ENCODE results near the gene GPR25.

The GPR25 gene

GRCh38 chr1:200873116-200873670 is 412 bp downstream of the GPR25 start:
- no peak for DNase-seq (ENCODE audit: low read depth)

DNA sequence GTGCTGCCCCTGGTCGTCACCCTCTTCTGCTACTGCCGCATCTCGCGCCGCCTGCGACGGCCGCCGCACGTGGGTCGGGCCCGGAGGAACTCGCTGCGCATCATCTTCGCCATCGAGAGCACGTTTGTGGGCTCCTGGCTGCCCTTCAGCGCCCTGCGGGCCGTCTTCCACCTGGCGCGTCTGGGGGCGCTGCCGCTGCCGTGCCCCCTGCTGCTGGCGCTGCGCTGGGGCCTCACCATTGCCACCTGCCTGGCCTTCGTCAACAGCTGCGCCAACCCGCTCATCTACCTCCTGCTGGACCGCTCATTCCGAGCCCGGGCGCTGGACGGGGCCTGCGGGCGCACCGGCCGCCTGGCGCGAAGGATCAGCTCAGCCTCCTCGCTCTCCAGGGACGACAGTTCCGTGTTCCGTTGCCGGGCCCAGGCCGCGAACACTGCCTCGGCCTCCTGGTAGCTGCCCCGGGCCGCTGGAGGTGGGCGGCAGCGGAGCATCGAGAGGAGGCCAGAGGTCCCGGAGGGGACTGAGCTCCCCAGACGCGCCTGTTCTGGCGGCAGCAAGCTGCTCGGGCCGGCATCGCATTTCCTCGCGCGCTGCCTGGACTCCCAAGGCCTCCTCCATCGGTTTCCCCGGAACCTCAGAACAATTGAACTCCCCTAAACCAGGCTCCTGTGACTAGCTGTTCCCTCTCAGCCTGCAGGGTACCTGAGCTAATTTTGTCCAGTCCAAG is 1.1 kb downstream of the GPR25 start:
- no peak for DNase-seq (ENCODE audit: low read depth)

DNA sequence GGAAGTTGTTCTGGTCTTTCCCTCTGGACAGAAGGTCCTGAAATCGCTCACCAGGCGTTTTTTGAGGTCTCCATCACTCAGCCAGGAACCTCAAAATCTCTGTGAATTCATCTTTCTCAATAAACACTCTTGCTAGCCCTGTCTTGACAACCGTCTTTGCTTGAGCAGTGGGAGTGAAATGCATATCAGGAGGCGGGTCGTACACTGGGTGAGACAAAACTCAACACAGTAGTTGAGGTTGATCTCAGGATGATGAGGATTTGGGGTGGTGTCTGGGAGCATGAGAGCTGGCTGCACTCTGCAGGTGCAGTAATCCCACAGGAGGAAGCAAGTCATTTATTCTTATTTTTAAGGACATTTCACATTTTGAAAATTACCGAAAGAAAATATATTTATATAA is 1.9 kb downstream of the GPR25 start:
- DNase-seq (ENCODE audit: low read depth), result no peak

- DNase-seq (ENCODE audit: low read depth), result no peak
Measured at GRCh38 chr1:200875416-200875815, 2.6 kb downstream of the GPR25 start.

DNA sequence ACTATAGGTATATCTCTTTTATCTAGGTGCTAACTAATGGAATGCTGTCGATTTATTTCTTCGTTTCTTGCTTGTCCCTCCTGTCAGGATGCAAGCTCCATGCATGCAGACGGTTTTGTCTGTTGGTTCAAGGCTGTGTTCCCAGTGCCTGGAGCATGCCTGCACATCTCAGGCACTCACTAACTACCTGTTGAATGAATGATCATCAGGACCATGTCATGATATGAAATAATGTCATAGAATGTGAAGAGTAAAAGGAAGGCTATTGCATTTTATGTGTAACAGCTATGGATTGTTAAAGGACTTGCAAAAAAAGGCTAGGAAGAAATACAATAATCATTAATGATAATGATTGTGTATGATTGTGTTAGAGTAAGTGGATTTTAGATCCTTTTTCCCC is 4.2 kb downstream of the GPR25 start:
- no peak for DNase-seq (ENCODE audit: low read depth)

GRCh38 chr1:200877839-200878551 is 5.2 kb downstream of the GPR25 start:
- DNase-seq (ENCODE audit: low read depth), result peak; percentile 47

GRCh38 chr1:200880212-200880611 is 7.4 kb downstream of the GPR25 start:
- no peak for DNase-seq (ENCODE audit: low read depth)

DNA sequence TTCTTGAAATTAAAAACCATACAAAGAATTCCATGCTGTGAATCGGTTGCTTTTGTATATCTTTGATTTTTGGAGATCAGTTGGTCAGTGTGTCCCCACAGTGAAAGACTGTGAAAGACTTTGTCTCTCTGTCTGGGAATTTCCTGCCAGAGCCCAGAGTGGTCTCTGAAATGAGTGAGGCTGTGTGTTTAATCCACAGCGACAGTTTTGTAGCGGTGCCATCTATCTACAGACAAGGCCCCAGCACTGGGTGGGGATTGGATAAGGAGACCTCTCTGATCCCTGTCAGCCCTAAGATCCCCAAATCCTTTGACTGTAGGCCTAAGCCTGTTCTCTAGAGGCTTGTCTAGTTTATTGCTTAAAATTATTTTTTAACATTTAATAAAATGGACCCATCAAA is 10.3 kb downstream of the GPR25 start:
- DNase-seq (ENCODE audit: low read depth), result no peak

GRCh38 chr1:200885623-200886402 is 13.0 kb downstream of the GPR25 start:
- DNase-seq (ENCODE audit: low read depth), result no peak

DNA sequence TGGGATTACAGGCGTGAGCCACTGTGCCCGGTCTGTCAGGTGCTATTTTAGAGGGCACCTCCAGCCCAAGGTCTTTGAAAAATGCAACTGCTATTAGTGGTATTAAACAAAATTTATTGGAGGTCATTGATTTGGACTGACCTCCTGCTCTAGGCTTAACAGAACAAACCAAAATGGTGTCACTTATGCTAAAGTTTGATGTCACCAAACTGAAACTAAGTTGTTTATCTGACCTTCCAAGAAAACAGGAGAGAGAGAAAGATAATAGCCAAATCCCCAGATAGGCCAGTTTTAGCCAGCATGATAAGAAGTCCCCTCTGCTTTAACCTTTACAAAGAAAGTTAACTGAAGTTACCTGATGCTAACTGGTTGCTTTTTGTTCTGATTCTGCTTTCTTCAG is 13.8 kb downstream of the GPR25 start:
- no peak for DNase-seq (ENCODE audit: low read depth)

DNA sequence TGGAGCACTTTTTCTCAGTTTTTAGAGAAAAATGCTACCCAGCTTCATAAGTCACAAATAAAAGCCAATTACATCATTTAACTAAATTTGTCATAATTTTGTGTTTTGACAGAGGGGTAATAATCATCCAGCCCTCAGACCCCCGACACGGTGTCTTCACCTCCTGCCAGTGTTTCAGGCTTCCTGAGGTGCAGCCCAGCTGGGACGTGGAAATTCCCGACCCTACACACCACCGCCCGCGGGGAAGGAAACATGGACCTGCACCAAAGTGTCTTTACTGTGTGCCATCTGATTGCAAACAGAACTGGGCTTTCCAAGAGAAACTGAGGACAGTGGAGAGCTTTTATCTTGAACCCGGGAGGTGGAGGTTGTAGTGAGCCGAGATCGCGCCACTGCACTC is 14.3 kb downstream of the GPR25 start:
- DNase-seq (ENCODE audit: low read depth), result no peak

DNA sequence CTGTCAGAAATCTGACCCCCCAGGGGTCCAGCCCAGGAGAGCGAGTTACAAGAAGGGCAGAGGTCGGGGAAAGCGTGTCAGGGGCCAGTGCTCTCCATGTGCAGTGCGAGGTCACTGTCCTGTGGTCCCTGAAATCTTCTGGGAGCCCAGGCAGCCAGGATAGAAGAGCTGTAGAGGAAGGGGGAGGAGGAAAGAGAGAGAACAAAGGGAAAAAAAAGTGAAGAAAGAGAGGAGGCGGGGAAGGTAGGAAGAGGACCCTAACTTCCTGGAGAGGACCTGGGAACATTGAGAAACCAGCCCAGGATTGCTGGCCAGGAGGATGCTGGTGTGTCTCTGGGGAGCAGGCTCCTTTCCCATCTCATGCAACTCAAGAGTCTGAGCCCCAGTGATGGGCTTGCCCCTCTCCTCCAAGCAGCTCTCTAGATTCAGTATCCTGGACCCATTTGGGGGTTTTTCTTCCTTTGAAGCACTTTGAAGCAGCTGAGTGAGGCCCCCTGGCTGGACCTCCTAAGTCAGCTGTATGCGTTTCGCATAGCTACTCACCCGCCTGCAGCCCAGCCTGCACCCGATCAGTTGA is 15.1 kb downstream of the GPR25 start:
- no peak for DNase-seq (ENCODE audit: low read depth)

DNA sequence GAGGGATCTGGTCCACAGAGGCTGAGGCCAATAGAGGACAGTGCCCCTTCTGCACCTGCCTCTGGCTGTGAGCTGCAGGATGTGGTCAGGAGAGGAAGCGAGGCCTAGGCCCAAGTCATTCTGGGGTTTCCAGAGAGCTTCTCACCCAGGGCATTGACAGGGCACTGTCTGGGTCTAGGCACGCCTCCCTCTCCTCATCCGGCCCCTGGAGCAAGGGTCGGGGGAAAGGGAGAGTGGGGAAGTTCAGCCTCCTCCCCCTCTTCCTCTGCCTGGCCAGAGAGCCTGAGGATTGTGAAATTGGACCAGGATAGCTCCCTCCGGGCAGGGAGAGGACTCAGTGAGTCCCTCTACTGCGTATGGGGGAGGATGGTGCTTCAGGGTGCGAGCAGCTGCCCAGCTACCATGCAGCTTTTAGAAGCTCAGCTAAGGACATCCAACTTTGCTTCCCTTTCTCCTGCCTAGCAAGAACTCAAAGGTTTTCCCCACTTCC is 15.6 kb downstream of the GPR25 start:
- peak; percentile 46 for DNase-seq (ENCODE audit: low read depth)

- no peak for DNase-seq (ENCODE audit: low read depth)
Measured at GRCh38 chr1:200889571-200889970, 16.8 kb downstream of the GPR25 start.

GRCh38 chr1:200890027-200890426 is 17.2 kb downstream of the GPR25 start:
- no peak for DNase-seq (ENCODE audit: low read depth)

- no peak for DNase-seq (ENCODE audit: low read depth)
Measured at GRCh38 chr1:200890818-200891773, 18.3 kb downstream of the GPR25 start.

- no peak for DNase-seq (ENCODE audit: low read depth)
Measured at GRCh38 chr1:200891774-200892157, 19.0 kb downstream of the GPR25 start.

- no peak for DNase-seq (ENCODE audit: low read depth)
Measured at GRCh38 chr1:200892546-200892945, 19.8 kb downstream of the GPR25 start.

- no peak for DNase-seq (ENCODE audit: low read depth)
Measured at GRCh38 chr1:200892958-200893357, 20.2 kb downstream of the GPR25 start.

- no peak for DNase-seq (ENCODE audit: low read depth)
Measured at GRCh38 chr1:200893411-200893901, 20.7 kb downstream of the GPR25 start.
